Measurements from ENCODE around the gene BMP2.

GRCh38 chr20:6733965-6734364, 33.5 kb upstream of the BMP2 start:
- TF ChIP-seq CTCF (IDR thresholded peaks at IDR 0.05) (no peak), POLR2A (IDR thresholded peaks at IDR 0.05) (no peak), POLR2AphosphoS5 (IDR thresholded peaks at IDR 0.05) (no peak)

Measured in upper lobe of left lung (tissue), 4 donors.